ENCODE data around the gene GLE1. TPM values are rescaled to one million over a fixed set of nuclear protein-coding genes. Genes with fewer than 3 reads are reported as not detected.

Gene GLE1
- total RNA-seq, 1 experiment from 2014 or later: 52.3 TPM

- Histone ChIP-seq H3K27ac (ENCODE audit: low read depth, low read length, poor library complexity, severe bottlenecking) (no peak overlapping the region), H3K4me1 (ENCODE audit: insufficient read depth, low read length, poor library complexity, severe bottlenecking) (no peaks in the 10 kb centered on the region), H3K4me3 (ENCODE audit: low read depth, low read length, poor library complexity, severe bottlenecking) (no peak overlapping the region), H3K27me3 (replicated peaks; ENCODE audit: insufficient read depth, low read depth, low read length, poor library complexity) (no peaks in the 10 kb centered on the region), H3K36me3 (ENCODE audit: insufficient read depth, low read length, poor library complexity, severe bottlenecking) (peaks cover 53% of the 10 kb centered on the region), H3K9me3 (ENCODE audit: low read depth, low read length, poor library complexity, severe bottlenecking) (no peaks in the 10 kb centered on the region)
- no peak for DNase-seq (ENCODE audit: low spot score)
- intact Hi-C loops (cut with micrococcal nuclease; ENCODE audit: unreplicated experiment): no loop called here
- ChIA-PET POLR2A (ENCODE audit: low non-redundant PET) (no interaction called here), CTCF (no interaction called here)
- BruUV-seq (replicated peaks): no TSS peak
- TF ChIP-seq EZH2 (IDR thresholded peaks at IDR 0.05; ENCODE audit: borderline replicate concordance, low read depth, low read length, poor library complexity, severe bottlenecking) (no peak), CTCF (conservative IDR thresholded peaks at IDR 0.05; ENCODE audit: low read depth, low read length) (no peak)
Measured at GRCh38 chr9:128529191-128529590, 24.7 kb downstream of the GLE1 start.

- Histone ChIP-seq H3K9me3 (ENCODE audit: low read depth, low read length, poor library complexity, severe bottlenecking) (no peaks in the 10 kb centered on the region), H3K27me3 (replicated peaks; ENCODE audit: insufficient read depth, low read depth, low read length, poor library complexity) (no peaks in the 10 kb centered on the region), H3K27ac (ENCODE audit: low read depth, low read length, poor library complexity, severe bottlenecking) (no peak overlapping the region), H3K4me3 (ENCODE audit: low read depth, low read length, poor library complexity, severe bottlenecking) (no peak overlapping the region), H3K4me1 (ENCODE audit: insufficient read depth, low read length, poor library complexity, severe bottlenecking) (no peaks in the 10 kb centered on the region), H3K36me3 (ENCODE audit: insufficient read depth, low read length, poor library complexity, severe bottlenecking) (peaks cover 41% of the 10 kb centered on the region)
- intact Hi-C loops (cut with micrococcal nuclease; ENCODE audit: unreplicated experiment): no loop called here
- no peak for DNase-seq (ENCODE audit: low spot score)
- no TSS peak for BruUV-seq (replicated peaks)
- ChIA-PET POLR2A (ENCODE audit: low non-redundant PET) (no interaction called here), CTCF (interaction anchor here (0.7 kb wide), 1 partner anchor 331 kb away, joined by 11 read pairs; no protein-coding TSS in a partner anchor)
- TF ChIP-seq EZH2 (IDR thresholded peaks at IDR 0.05; ENCODE audit: borderline replicate concordance, low read depth, low read length, poor library complexity, severe bottlenecking): no peak
- TF ChIP-seq CTCF (conservative IDR thresholded peaks at IDR 0.05; ENCODE audit: low read depth, low read length): no peak
Measured at GRCh38 chr9:128532581-128532980, 28.1 kb downstream of the GLE1 start.

GRCh38 chr9:128540634-128541360 lies 36.3 kb downstream of the GLE1 start:
- no TSS peak for BruUV-seq (replicated peaks)
- intact Hi-C loops (cut with micrococcal nuclease; ENCODE audit: unreplicated experiment): no loop called here
- H3K36me3 ChIP-seq (ENCODE audit: insufficient read depth, low read length, poor library complexity, severe bottlenecking): peaks cover 51% of the 10 kb centered on the region
- no peak for TF ChIP-seq EZH2 (IDR thresholded peaks at IDR 0.05; ENCODE audit: borderline replicate concordance, low read depth, low read length, poor library complexity, severe bottlenecking)
- no peak for TF ChIP-seq CTCF (conservative IDR thresholded peaks at IDR 0.05; ENCODE audit: low read depth, low read length)
- no peaks in the 10 kb centered on the region for H3K9me3 ChIP-seq (ENCODE audit: low read depth, low read length, poor library complexity, severe bottlenecking)
- CTCF ChIA-PET: no interaction called here
- no peak overlapping the region for H3K4me3 ChIP-seq (ENCODE audit: low read depth, low read length, poor library complexity, severe bottlenecking)
- no peak overlapping the region for H3K27ac ChIP-seq (ENCODE audit: low read depth, low read length, poor library complexity, severe bottlenecking)
- POLR2A ChIA-PET (ENCODE audit: low non-redundant PET): no interaction called here
- no peak for DNase-seq (ENCODE audit: low spot score)
- H3K4me1 ChIP-seq (ENCODE audit: insufficient read depth, low read length, poor library complexity, severe bottlenecking): no peaks in the 10 kb centered on the region
- H3K27me3 ChIP-seq (replicated peaks; ENCODE audit: insufficient read depth, low read depth, low read length, poor library complexity): no peaks in the 10 kb centered on the region
